AG10803 (cell line): ENCODE measurements around the gene RABL2B.

ENCODE experiments used
- DNase-seq: peaks from one replicate; pipeline ENCODE4 v3.0.0; 2010; ENCODE audit warnings: low read depth
- H3K4me3 ChIP-seq: 2 replicates; pipeline ENCODE4 v1.5.1; 2011; ENCODE audit warnings: mild to moderate bottlenecking, low read length, control low read depth
- CTCF ChIP-seq: conservative IDR thresholded peaks from 2 replicates; pipeline ENCODE4 v1.5.1; 2011; ENCODE audit warnings: mild to moderate bottlenecking, low read length, control low read depth, inconsistent platforms

Gene RABL2B

GRCh38 chr22:50734986-50735738, 48.3 kb downstream of the RABL2B start:
- no peak overlapping the region for H3K4me3 ChIP-seq
- no peak for DNase-seq
- no peak for TF ChIP-seq CTCF

- no peak for DNase-seq
- no peak overlapping the region for H3K4me3 ChIP-seq
- TF ChIP-seq CTCF = no peak
These were observed 49.1 kb downstream of the RABL2B start for GRCh38 chr22:50734343-50734771.

GRCh38 chr22:50733521-50734342, 49.7 kb downstream of the RABL2B start:
- peak; percentile 17; the same call in 1 of the 2 replicates for TF ChIP-seq CTCF

GRCh38 chr22:50732681-50733080, 50.8 kb downstream of the RABL2B start:
- no peak for TF ChIP-seq CTCF
- H3K4me3 ChIP-seq = no peak overlapping the region
- no peak for DNase-seq

More at GRCh38 chr22:50733521-50734342, 49.7 kb downstream of the RABL2B start:
- H3K4me3 ChIP-seq = peak overlapping the region; percentile 31
- peak; percentile 59 for DNase-seq

- peak; percentile 86 for TF ChIP-seq CTCF
- no peak overlapping the region for H3K4me3 ChIP-seq
- DNase-seq = peak; percentile 44
These were observed 51.4 kb downstream of the RABL2B start for GRCh38 chr22:50731811-50732624.

GRCh38 chr22:50730941-50731661, 52.3 kb downstream of the RABL2B start:
- no peak for TF ChIP-seq CTCF
- no peak overlapping the region for H3K4me3 ChIP-seq
- DNase-seq = peak; percentile 11
